Activated CD4-positive, alpha-beta T cell treated with anti-CD3 and anti-CD28 coated beads for 36 hours (primary cell): Measurements from ENCODE around the gene ANKRD65. TPM values are rescaled to one million over a fixed set of nuclear protein-coding genes. Genes with fewer than 3 reads are reported as not detected.
A peak's percentile ranks its signal among the peaks of the same experiment; 100 is the strongest.
"Not testable (repeated sequence)": the region's sequence is repeated elsewhere in the genome, so short reads cannot be mapped to it uniquely, and the experiment has no call there.

Experiments
- ATAC-seq: fragments of 200-7000 bp; cut with Tn5 transposase; one replicate; pipeline ENCODE4 v1.10.0; 2021; ENCODE audit warnings: mild to moderate bottlenecking, moderate library complexity
- CTCF ChIA-PET: fragments of 350-600 bp; sonication (Branson Sonifier 250); formaldehyde crosslinking; loops from one replicate; lab custom pipeline; 2021; ENCODE audit warnings: antibody characterized with exemption; lab: Charles Lee
- POLR2A ChIA-PET: fragments of 350-600 bp; sonication (Branson Sonifier 250); formaldehyde crosslinking; loops from one replicate; lab custom pipeline; 2021; ENCODE audit warnings: antibody characterized with exemption, inconsistent platforms; lab: Charles Lee
- DNase-seq: peaks from one replicate; pipeline ENCODE4 v3.0.0-alpha.2; 2020
- H3K27ac Mint-ChIP-seq: one replicate; pipeline ENCODE4 v1.8.0; 2021; ENCODE audit warnings: mixed read lengths
- H3K27me3 Mint-ChIP-seq: one replicate; pipeline ENCODE4 v1.8.0; 2021; ENCODE audit warnings: mixed read lengths
- H3K36me3 Mint-ChIP-seq: one replicate; pipeline ENCODE4 v1.8.0; 2021; ENCODE audit warnings: low read depth, mixed read lengths
- H3K4me1 Mint-ChIP-seq: one replicate; pipeline ENCODE4 v1.8.0; 2021; ENCODE audit warnings: mixed read lengths
- H3K4me3 Mint-ChIP-seq: one replicate; pipeline ENCODE4 v1.8.0; 2021; ENCODE audit warnings: mild to moderate bottlenecking, moderate library complexity, mixed read lengths
- H3K9me3 Mint-ChIP-seq: one replicate; pipeline ENCODE4 v1.8.0; 2021; ENCODE audit warnings: low read depth, mixed read lengths
- intact Hi-C, 2 experiments: fragments of 100-400 bp; cut with DNase I in 1 of 2; cut with micrococcal nuclease in 1 of 2; formaldehyde crosslinking; loops; one replicate each; pipeline versions ENCODE4 v1.14.2 to v1.15.1; 2022 to 2024; cut with DNase I, micrococcal nuclease
- total RNA-seq, 2 experiments: library from RNA; stranded (reverse); gene quantifications; one replicate each; pipeline ENCODE4 v1.2.3, GENCODE V29; 2021

The ANKRD65 gene
- total RNA-seq, 2 experiments from 2014 or later = not detected

DNA sequence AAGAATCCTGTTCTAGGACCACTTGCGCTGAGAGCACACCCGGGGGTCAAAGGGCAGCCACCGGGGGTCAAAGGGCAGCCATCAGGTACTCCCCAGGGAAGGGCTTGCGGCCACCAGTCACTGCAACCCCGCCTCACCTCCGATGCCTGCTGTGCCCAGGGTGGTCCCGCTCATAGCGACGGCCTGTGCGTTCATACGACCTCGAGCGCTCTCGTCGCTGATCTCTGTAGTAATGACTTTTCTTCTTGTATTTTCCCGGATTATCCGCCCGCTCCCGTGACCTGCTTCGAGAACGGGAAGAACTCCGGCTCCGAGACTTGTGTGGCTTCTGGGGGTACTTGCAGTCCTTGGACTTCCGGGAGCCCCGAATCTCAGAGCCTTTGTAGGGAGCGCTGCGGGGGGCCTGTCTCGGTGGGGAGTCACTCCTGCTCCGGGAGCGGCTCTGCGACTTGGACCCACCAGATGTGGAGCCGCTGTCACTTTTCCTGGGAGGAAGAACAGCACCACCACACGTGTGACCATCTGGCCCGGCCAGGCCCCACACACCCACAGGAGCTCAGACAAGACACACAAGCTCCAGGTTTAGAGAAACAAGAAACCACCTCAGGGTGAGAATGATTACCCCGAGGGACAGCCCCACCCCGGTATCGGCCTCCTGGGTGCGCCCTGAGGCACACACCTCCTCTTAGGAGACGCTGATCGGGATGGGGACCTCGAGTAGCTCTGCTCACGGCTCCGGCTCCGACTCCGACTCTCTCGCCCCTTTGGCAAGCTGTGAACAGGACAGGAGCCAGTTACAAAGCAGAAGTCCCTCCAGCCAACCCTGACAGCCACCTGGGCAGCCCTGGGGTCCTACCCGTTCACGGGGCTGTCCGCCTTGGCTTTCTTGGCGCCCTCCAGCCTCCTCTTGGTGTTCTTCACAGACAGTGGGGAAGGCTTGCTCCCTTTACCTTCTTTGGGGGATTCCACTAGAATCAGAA is 33.7 kb downstream of the ANKRD65 start:
- intact Hi-C loops = no loop called here
- Mint-ChIP-seq H3K4me3 (no peak overlapping the region), H3K9me3 (no peaks in the 10 kb centered on the region), H3K27me3 (no peaks in the 10 kb centered on the region), H3K4me1 (no peaks in the 10 kb centered on the region), H3K27ac (no peak overlapping the region), H3K36me3 (peaks cover 54% of the 10 kb centered on the region)
- POLR2A ChIA-PET = interaction anchor here (1.2 kb wide), 1 partner anchor 12 kb away, joined by 3 read pairs; the partner anchor contains the start of gene CCNL2
- ATAC-seq (no peak), DNase-seq (no peak)
- CTCF ChIA-PET = no interaction called here

- no peaks in the 10 kb centered on the region for H3K9me3 Mint-ChIP-seq
- DNase-seq = no peak
- no peaks in the 10 kb centered on the region for H3K4me1 Mint-ChIP-seq
- H3K27me3 Mint-ChIP-seq = no peaks in the 10 kb centered on the region
- CTCF ChIA-PET = interaction anchor here (0.9 kb wide), 1 partner anchor 14 kb away, joined by 3 read pairs; no protein-coding TSS in a partner anchor
- intact Hi-C loops = no loop called here
- ATAC-seq = no peak
- H3K27ac Mint-ChIP-seq = no peak overlapping the region
- POLR2A ChIA-PET = no interaction called here
- H3K36me3 Mint-ChIP-seq = peaks cover 42% of the 10 kb centered on the region
- H3K4me3 Mint-ChIP-seq = no peak overlapping the region
These were observed 35.1 kb downstream of the ANKRD65 start for GRCh38 chr1:1385931-1386330.

DNA sequence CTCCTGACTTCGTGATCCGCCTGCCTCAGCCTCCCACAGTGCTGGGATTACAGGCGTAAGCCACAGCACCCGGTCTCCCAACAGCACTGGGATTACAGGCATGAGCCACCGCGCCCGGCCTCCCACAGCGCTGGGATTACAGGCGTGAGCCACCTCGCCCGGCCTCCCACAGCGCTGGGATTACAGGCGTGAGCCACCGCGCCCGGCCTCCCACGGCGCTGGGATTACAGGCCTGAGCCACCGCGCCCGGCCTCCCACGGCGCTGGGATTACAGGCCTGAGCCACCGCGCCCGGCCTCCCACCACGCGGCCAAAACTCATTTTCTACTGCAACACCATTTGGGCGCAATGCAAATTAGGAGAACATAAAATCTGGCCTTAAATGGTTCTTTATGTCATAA is 35.7 kb downstream of the ANKRD65 start:
- H3K9me3 Mint-ChIP-seq, H3K27me3 Mint-ChIP-seq, POLR2A ChIA-PET, H3K4me3 Mint-ChIP-seq, ATAC-seq, H3K4me1 Mint-ChIP-seq, H3K27ac Mint-ChIP-seq, intact Hi-C loops, DNase-seq: not testable (repeated sequence)
- peaks cover 36% of the 10 kb centered on the region for H3K36me3 Mint-ChIP-seq
- CTCF ChIA-PET = interaction anchor here (0.8 kb wide), 1 partner anchor 14 kb away, joined by 5 read pairs; the partner anchor contains the start of gene CCNL2

DNA sequence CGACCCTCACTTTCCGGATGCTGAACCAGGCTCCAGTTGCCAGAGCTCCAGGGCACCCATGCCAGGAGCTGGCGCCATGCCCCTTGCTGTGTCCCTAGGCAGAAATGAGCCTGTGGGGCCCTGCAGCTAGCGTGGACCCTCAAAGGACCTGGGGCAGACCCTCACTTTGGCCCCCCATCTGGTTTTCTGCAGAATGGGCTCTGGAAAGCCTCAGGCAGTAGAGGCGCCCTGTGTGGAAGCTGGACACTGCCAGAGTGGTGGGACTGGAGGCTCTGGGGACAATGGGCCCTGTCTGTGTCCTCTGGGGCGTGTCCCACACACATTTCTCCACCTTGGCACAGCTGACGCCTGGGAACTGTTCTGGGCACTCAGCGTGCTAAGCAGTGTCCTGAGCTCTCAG is 39.8 kb downstream of the ANKRD65 start:
- POLR2A ChIA-PET = no interaction called here
- Mint-ChIP-seq H3K27me3 (no peaks in the 10 kb centered on the region), H3K9me3 (no peaks in the 10 kb centered on the region), H3K36me3 (peaks cover 7% of the 10 kb centered on the region), H3K4me3 (no peak overlapping the region), H3K4me1 (no peaks in the 10 kb centered on the region), H3K27ac (no peak overlapping the region)
- intact Hi-C loops = no loop called here
- DNase-seq (no peak), ATAC-seq (no peak)
- CTCF ChIA-PET = no interaction called here

GRCh38 chr1:1380860-1381259 is 40.2 kb downstream of the ANKRD65 start:
- intact Hi-C loops = no loop called here
- no peak overlapping the region for H3K4me3 Mint-ChIP-seq
- ChIA-PET POLR2A (no interaction called here), CTCF (no interaction called here)
- H3K9me3 Mint-ChIP-seq = no peaks in the 10 kb centered on the region
- no peak overlapping the region for H3K27ac Mint-ChIP-seq
- H3K4me1 Mint-ChIP-seq = no peaks in the 10 kb centered on the region
- no peaks in the 10 kb centered on the region for H3K27me3 Mint-ChIP-seq
- peaks cover 2% of the 10 kb centered on the region for H3K36me3 Mint-ChIP-seq
- ATAC-seq = no peak
- DNase-seq = no peak

- no peaks in the 10 kb centered on the region for H3K9me3 Mint-ChIP-seq
- ChIA-PET CTCF (interaction anchor here (0.7 kb wide), 1 partner anchor 244 kb away, joined by 3 read pairs; no protein-coding TSS in a partner anchor), POLR2A (interaction anchor here (0.7 to 1.0 kb wide), 3 partner anchors 21 to 510 kb away, joined by 3 to 7 read pairs (median 3); partner anchors contain the start of gene CCNL2)
- no peak overlapping the region for H3K27ac Mint-ChIP-seq
- intact Hi-C loops = no loop called here
- peaks cover 11% of the 10 kb centered on the region for H3K4me1 Mint-ChIP-seq
- DNase-seq = no peak
- H3K36me3 Mint-ChIP-seq = peaks cover 9% of the 10 kb centered on the region
- ATAC-seq = no peak
- H3K27me3 Mint-ChIP-seq = no peaks in the 10 kb centered on the region
- no peak overlapping the region for H3K4me3 Mint-ChIP-seq
These were observed 43.4 kb downstream of the ANKRD65 start for GRCh38 chr1:1377540-1378205.

GRCh38 chr1:1376551-1377226 is 44.4 kb downstream of the ANKRD65 start:
- Mint-ChIP-seq H3K36me3 (peaks cover 9% of the 10 kb centered on the region), H3K27ac (no peak overlapping the region), H3K9me3 (no peaks in the 10 kb centered on the region), H3K4me3 (peak overlapping the region; percentile 87), H3K27me3 (no peaks in the 10 kb centered on the region), H3K4me1 (peaks cover 16% of the 10 kb centered on the region)
- POLR2A ChIA-PET = interaction anchor here (0.6 to 1.0 kb wide), 2 partner anchors 22 to 54 kb away, joined by 3 read pairs; partner anchors contain the start of gene CCNL2
- DNase-seq (no peak), ATAC-seq (no peak)
- CTCF ChIA-PET = interaction anchor here (1.3 to 2.2 kb wide), 3 partner anchors 13 to 128 kb away, joined by 3 to 9 read pairs (median 3); no protein-coding TSS in a partner anchor
- intact Hi-C loops = no loop called here

DNA sequence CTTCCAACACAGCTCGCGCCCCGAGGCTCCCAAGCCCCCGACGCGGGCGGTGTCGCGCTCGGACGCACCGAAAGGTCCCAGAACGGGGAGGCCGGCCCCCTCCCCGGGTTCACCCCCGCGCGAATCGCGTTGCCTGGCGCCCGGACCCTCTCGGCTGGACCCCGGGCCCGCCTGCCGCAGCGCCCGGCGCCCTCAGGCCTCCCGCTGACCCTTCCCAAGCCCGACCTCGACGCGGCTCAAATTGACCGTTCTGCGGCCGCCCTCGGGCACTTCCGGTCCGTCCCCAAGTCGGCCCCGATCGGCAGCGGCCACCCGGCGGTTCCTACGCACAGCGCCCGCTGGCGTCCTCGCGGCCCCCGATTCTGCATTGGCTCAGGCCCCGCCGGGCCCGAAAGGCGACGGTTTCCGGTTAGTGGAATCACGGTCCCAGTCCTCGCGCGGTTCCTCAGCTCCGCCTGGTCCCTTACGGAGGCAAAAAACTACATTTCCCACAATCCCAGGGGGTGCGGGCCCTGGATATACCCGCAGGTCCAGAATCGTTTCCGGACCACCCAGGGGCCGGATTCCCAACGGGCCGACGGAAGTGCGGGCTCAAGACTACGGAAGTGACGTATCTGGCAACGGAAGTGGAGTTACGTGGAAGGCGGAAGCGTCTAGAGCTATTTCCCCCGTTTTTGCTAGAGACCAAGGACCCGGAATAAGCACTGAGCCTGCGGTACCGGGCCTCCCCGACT is 46.0 kb downstream of the ANKRD65 start, which contains the start of gene AURKAIP1:
Gene AURKAIP1 (minus strand): TSS at position 279 of the 734 bp plus-strand sequence. CDS start 451 bp downstream, outside the sequence.
- Mint-ChIP-seq H3K9me3 (no peaks in the 10 kb centered on the region), H3K4me1 (peaks cover 26% of the 10 kb centered on the region)
- intact Hi-C loops = loop anchor here (1.0 to 2.0 kb wide), 16 partner anchors 24 to 342 kb away; partner anchors contain the start of genes CPTP (in 2 of the 2), INTS11 (in 2 of the 2), MRPL20 (in 2 of the 2) and PUSL1 (in 2 of the 2)

GRCh38 chr1:1374589-1374928 is 46.5 kb downstream of the ANKRD65 start:
- DNase-seq = peak; percentile 47
- CTCF ChIA-PET = interaction anchor here (0.5 to 2.2 kb wide), 7 partner anchors 18 to 1211 kb away, joined by 3 to 9 read pairs (median 3); no protein-coding TSS in a partner anchor
- H3K36me3 Mint-ChIP-seq = peaks cover 9% of the 10 kb centered on the region
- POLR2A ChIA-PET = interaction anchor here (0.6 to 1.2 kb wide), 5 partner anchors 23 to 196 kb away, joined by 3 to 9 read pairs (median 4); partner anchors contain the start of gene MRPL20
- peaks cover 27% of the 10 kb centered on the region for H3K4me1 Mint-ChIP-seq
- ATAC-seq = no peak
- intact Hi-C loops = loop anchor here (2.0 kb wide), 3 partner anchors 50 to 284 kb away; partner anchors contain the start of genes CDK11B (in 1 of the 2), CPTP (in 1 of the 2), INTS11 (in 1 of the 2) and PUSL1 (in 1 of the 2)
- H3K27me3 Mint-ChIP-seq = no peaks in the 10 kb centered on the region
- H3K27ac Mint-ChIP-seq = peak overlapping the region; percentile 37
- H3K4me3 Mint-ChIP-seq = peak overlapping the region; percentile 87
- no peaks in the 10 kb centered on the region for H3K9me3 Mint-ChIP-seq

More for the DNA sequence above, 46.0 kb downstream of the ANKRD65 start, which contains the start of gene AURKAIP1:
- DNase-seq (peak; percentile 98), ATAC-seq (peak; percentile 97)
- peak within 1 kb of the TSS; percentile 87 for H3K4me3 Mint-ChIP-seq
- no peaks in the 10 kb centered on the region for H3K27me3 Mint-ChIP-seq
- ChIA-PET CTCF (interaction anchor here (0.5 to 2.2 kb wide), 9 partner anchors 15 to 159 kb away, joined by 3 to 9 read pairs (median 3); partner anchors contain the start of gene CCNL2), POLR2A (interaction anchor here (0.5 to 1.3 kb wide), 9 partner anchors 14 to 195 kb away, joined by 3 to 12 read pairs (median 4); partner anchors contain the start of genes CCNL2 and MRPL20)
- H3K27ac Mint-ChIP-seq = peak within 1 kb of the TSS; percentile 91
- peaks cover 9% of the 10 kb centered on the region for H3K36me3 Mint-ChIP-seq
